NOMO-1 treated with DMSO at 0.1 percent for 48 hours (cell line): Measurements from ENCODE around the gene GLIS1.

Experiments used
- DNase-seq: peaks from one replicate; lab custom pipeline; 2025; ENCODE audit not compliant: unreplicated experiment; lab: John Stamatoyannopoulos, UW

The GLIS1 gene

GRCh38 chr1:53599481-53599880 lies 139.5 kb downstream of the GLIS1 start:
- no peak for DNase-seq

GRCh38 chr1:53598966-53599365 lies 140.0 kb downstream of the GLIS1 start:
- no peak for DNase-seq

- DNase-seq, result no peak
Observed at GRCh38 chr1:53595906-53596305, 143.1 kb downstream of the GLIS1 start.

GRCh38 chr1:53594391-53595180 lies 144.4 kb downstream of the GLIS1 start:
- no peak for DNase-seq

GRCh38 chr1:53593758-53594380 lies 145.1 kb downstream of the GLIS1 start:
- DNase-seq, result no peak

- no peak for DNase-seq
Observed at GRCh38 chr1:53592985-53593757, 145.8 kb downstream of the GLIS1 start.

- no peak for DNase-seq
Observed at GRCh38 chr1:53592521-53592982, 146.4 kb downstream of the GLIS1 start.

- no peak for DNase-seq
Observed at GRCh38 chr1:53591924-53592323, 147.0 kb downstream of the GLIS1 start.

- no peak for DNase-seq
Observed at GRCh38 chr1:53590531-53591515, 148.1 kb downstream of the GLIS1 start.

- DNase-seq, result no peak
Observed at GRCh38 chr1:53590104-53590503, 148.9 kb downstream of the GLIS1 start.

GRCh38 chr1:53589043-53589887 lies 149.7 kb downstream of the GLIS1 start:
- no peak for DNase-seq

- DNase-seq, result no peak
Observed at GRCh38 chr1:53588053-53588779, 150.7 kb downstream of the GLIS1 start.

GRCh38 chr1:53587252-53587988 lies 151.5 kb downstream of the GLIS1 start:
- DNase-seq, result no peak

- DNase-seq, result no peak
Observed at GRCh38 chr1:53586765-53587164, 152.2 kb downstream of the GLIS1 start.

- no peak for DNase-seq
Observed at GRCh38 chr1:53585565-53585964, 153.4 kb downstream of the GLIS1 start.

- no peak for DNase-seq
Observed at GRCh38 chr1:53585129-53585528, 153.8 kb downstream of the GLIS1 start.

- DNase-seq, result no peak
Observed at GRCh38 chr1:53584777-53585107, 154.2 kb downstream of the GLIS1 start.
